ENCODE data around the gene DOC2B.

DNA sequence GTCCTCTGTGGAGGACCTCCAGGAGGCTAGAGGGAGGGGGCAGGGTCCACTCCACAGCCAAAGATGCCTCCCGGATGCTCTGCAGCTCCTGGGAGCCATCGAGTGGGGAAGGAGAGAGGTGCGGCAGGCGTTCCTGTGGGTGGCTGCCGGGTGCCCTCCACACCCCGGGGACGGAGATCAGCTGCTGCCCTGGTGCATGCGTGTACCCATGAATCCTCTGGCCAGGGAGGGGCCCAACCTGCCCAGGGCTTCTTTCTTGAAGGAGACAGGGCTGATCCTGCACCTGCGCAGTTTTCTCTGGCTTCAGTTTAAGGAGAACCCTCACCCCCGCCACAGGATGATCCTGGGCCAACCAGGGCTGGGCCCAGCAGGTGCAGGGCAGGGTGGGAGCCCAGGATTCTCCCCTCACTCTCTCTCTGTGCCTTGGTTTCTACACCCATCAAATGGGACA is 33.5 kb upstream of the DOC2B start:
- TF ChIP-seq, protein P1, sequence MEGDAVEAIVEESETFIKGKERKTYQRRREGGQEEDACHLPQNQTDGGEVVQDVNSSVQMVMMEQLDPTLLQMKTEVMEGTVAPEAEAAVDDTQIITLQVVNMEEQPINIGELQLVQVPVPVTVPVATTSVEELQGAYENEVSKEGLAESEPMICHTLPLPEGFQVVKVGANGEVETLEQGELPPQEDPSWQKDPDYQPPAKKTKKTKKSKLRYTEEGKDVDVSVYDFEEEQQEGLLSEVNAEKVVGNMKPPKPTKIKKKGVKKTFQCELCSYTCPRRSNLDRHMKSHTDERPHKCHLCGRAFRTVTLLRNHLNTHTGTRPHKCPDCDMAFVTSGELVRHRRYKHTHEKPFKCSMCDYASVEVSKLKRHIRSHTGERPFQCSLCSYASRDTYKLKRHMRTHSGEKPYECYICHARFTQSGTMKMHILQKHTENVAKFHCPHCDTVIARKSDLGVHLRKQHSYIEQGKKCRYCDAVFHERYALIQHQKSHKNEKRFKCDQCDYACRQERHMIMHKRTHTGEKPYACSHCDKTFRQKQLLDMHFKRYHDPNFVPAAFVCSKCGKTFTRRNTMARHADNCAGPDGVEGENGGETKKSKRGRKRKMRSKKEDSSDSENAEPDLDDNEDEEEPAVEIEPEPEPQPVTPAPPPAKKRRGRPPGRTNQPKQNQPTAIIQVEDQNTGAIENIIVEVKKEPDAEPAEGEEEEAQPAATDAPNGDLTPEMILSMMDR (optimal IDR thresholded peaks at IDR 0.05 in 1 of 3, IDR thresholded peaks at IDR 0.05 in 1 of 3, conservative IDR thresholded peaks at IDR 0.05 in 1 of 3; ENCODE audit: extremely low read depth in 1 of 3, insufficient read depth in 2 of 3, low read length in 3 of 3): no peak
- no peak for TF ChIP-seq EZH2 (IDR thresholded peaks at IDR 0.05; ENCODE audit: low read length)
